GM18508 (cell line): ENCODE results near the gene DCST2.
"Not testable (repeated sequence)": the region's sequence is repeated elsewhere in the genome, so short reads cannot be mapped to it uniquely, and the experiment has no call there.

ENCODE experiments used
- ATAC-seq: cut with Tn5 transposase; IDR thresholded peaks from one replicate; pipeline ENCODE4 v1.9.1; 2021; ENCODE audit warnings: moderate number of reproducible peaks; ENCODE audit not compliant: insufficient read depth, unreplicated experiment

DCST2 gene

DNA sequence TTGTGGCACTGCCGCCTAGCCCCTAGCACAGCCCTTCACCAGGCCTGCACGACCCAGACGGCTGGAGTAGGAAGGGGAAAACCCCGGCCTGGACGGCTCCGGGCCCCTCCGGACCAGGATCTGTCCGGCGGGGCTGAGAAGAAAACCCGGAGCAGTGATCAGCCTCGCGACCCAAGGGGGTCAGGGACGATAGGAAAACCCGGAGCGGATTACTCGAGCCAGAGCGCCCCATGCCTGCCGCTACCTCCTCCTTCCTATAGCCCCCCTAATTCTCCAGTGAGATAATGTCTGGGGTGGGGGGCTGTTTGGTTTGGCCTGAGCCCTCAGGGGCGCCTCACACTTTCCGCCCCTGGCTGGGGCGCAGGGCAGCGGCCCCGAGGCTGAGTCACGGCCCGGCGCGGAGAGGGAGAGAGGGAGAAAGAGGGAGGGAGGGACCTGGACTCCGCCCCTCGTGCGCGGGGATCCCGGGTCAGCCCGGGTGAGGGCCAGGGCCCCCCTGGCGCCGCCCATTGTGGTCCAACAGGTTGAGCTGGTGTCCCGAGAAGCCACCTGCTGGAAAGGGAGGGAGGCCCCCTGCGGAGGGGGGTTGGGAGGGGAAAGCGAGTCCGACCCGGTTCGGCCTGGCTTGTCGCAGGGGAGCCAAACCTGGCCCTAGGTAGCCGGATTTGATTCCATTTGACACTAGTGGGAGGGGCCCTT, 32.7 kb downstream of the DCST2 start:
- no peak for ATAC-seq

DNA sequence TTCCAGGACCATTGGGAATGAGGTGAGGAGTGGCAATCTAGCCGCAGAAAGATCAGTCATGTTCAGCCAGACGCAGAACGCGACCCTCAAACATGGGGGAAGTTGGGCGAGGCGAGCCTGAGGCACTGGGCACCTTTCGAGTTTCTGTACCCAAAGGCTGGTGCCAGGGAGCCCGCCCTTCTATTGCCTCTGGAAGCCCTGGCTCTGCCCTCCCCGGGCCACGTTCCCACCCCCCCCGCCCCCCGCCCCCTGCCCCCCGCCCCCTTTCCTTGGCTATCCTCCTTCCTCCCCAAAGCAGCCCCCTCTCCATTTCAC, 33.2 kb downstream of the DCST2 start:
- no peak for ATAC-seq

DNA sequence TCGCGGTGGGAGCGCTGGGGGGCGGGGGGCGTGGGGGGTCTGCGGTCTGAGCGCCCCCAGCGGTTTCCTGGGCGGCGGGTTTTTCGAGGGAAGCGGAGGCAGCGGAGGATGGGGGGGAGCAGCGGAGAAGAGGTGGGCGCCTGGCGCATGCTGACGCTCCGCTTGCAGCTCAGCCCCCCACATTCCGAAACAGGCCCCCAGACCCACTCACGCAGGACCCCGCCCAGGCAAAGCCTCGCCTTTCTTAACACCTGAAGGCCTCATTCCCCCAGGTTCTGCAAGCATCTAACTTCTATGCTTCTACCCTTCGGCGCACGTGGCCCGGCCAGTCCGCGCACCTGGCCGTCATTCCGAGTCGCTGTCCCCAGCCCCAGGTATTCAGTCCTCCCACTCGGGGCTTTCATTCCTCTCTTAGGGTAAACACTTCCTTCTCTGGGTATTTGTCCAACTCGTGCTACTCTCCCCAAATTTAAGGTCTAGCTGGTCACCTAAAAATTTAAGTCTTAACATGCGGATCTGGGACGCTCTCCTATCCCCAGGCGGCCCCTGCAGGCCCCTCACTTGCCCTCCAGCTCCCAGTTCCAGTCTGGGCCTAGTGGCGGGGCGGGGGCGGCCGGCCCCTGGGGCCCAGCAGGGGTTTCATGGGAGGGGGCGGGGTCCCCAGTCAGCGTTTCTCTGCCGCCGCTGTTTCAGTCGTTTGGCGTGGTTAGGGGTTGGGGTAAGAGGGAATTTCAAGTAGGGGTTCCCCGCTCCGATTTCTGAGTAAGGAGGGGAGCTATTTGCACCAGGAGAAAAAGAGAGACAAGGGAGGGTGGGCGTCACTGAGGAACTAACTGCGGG, 33.8 kb downstream of the DCST2 start:
- no peak for ATAC-seq

DNA sequence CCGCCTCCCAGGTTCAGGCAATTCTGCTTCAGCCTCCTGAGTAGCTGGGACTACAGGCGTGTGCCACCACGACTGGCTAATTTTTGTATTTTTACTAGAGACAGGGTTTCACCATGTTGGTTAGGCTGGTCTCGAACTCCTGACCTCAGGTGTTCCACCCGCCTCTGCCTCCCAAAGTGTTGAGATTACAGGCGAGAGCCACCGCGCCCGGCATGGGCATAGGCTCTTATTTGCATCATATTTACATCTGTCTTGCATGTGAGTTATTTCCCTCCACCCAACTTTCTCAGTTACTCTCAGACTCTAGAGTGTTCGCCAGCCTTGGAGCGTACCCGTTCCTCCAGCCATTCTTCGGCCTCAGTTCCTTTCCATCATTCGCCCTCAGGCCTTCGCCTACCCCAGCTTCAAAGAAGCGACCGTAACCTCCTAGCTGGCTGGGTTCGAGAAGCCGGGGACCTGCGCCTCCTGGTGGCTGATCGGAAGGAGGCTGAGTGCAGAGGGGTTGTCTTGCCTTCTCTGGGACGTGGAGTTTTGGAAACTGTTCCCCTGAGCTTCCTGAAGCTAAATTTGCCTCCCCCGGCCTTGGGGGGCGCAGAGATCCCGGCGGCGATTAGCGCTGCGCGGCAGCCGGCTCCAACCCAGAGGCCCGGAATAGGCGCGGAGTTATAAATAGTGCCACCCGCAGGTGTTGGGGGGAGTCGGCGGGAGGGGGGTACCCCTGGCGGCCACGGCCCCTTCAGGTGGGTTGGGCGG, 34.6 kb downstream of the DCST2 start:
- no peak for ATAC-seq

DNA sequence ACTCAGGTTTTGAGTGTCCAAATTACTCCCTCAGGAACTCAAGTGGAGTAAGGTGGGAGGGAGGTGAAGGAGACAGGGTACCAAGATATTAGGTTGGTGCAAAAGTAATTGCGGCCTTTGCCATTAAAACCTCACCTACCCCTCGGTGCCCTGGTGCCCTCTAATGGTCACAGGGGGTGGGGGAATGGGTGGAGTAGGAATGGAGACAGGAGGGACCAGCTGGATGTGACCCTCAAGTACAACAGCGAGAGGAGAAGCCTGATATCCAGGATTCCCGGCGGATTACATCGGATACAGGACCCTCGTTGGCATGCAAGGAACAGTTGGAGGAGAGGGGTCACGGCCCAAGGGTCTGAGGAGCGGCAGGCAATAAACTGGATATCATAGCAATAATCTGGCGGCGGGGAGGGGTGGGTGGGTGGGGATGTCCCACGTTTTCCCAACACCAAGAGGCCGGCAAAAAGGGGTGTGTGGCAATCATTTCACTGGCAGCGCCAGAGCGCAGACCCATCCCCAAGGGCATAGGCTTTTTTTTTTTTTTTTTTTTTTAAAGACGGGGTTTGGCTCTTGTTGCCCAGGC, 35.3 kb downstream of the DCST2 start:
- no peak for ATAC-seq

DNA sequence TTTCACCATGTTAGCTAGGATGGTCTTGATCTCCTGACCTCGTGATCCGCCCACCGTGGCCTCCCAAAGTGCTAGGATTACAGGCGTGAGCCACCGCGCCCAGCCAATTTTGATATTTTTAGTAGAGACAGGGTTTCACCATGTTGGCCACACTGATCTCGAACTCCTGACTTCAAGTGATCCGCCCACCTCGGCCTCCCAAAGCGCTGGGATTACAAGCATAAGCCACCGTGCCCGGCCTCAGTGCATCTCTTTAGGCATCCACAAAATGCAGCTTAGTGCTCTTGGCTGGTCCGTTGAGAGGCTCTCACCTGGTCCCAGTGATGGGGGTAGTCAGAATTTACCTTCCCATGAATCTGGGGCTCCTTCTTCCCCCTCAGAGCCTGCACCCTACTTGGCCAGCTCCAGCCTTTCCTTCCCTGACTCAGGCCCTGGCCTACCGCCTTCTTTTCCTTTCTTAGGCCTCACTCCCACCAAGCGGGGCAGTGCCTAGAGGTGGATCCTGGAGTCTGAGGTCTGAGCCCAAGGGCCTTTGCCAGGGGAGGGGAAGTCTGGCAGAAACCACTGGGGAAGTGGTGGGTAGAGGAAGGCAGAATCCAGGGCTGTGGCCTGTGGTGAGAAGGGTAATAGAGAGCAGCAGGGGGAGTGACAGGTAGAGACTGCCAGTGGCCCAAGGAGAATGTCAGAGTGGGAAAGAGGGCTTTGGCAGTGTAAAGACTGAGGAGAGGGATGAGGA, 36.4 kb downstream of the DCST2 start:
- no peak for ATAC-seq

DNA sequence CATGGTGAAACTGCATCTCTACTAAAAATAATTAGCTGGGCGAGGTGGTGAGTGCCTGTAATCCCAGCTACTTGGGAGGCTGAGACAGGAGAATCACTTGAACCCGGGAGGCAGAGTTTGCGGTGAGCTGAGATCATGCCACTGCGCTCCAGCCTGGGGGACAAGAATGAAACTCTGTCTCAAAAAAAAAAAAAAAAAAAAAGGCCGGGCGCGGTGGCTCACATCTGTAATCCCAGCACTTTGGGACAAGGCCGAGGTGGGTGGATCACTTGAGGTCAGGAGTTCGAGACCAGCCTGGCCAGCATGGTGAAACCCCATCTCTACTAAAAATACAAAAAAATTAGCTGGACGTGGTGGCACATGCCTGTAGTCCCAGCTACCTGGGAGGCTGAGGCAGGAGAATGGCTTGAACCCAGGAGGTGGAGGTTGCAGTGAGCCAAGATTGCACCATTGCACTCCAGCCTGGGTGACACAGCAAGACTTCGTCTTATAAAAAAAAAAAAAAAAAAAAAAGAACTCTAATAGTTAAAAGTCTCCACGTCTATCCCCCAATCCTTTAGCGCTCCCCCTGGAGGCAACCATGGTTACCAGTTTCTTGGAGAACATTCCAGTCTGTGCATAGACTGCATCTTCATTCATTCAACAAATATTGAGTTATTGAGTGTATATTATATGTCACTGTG, 38.1 kb downstream of the DCST2 start:
- not testable (repeated sequence) for ATAC-seq

DNA sequence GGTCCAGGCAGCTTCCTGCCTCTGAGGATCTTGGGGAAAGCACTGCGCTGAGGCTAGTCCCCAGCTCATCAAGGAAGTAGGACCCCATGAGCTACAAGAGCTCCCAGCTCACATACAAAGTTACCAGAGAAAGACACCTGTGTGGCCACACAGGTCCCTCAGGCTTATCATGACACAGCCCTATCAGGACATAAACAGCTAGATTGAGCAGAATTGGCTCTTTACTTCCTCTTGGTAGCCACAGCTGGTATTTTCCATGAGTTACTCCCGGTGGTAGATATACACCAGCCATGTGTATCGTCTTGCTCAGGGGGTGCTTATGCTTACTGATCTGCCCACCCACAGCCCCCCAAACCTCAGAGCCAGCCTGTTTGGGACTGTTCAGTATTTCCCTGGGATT, 39.0 kb downstream of the DCST2 start:
- no peak for ATAC-seq

DNA sequence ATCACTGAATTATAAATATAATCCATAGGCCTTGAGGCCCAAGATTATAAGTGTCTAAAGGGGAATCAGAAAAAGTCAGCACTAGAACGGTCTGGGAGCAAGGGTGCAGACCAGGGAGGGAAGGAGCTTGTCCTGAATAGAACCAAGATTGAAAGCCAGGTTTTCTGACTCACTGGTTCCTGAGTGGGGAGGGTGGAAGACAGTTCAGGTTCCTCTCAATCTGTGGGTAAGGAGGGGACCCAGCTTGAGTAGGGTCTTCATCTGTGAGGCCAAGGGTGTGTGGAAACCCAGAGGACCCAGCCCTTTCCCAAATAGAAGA, 39.4 kb downstream of the DCST2 start:
- no peak for ATAC-seq

DNA sequence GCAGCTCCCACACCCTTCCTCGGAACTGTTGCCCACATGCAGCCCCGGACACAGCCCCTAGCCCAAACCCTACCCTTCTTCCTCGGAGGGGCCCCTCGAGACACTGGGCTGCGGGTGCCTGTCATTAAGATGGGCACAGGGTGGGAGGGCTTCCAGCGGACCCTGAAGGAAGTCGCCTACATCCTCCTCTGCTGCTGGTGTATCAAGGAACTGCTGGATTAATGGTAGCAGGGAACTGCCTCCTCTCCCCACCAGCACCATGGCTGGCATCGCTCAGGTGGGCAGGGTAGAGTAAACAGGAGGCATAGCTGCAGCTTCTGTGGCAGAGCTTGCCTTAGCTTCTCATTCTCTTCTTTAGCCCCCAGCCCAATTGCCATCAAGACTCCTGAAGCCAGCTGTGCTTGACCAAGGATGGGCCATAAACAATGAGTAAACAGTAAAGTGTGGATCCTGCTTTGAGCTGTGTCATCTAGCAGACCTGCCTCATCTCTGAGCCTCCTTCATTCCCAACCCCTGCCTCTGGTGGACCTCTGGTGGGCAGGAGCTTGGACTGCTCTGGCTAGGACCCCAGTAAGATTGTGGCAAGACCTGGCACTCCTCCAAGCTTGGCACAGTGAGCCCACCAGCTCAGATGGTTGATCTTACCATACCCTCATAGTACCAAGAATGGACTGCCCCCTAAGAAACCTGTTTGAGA, 39.9 kb downstream of the DCST2 start, which contains the start of gene LENEP:
TSS of gene LENEP (plus strand) at position 15 of the 697 bp plus-strand sequence. CDS start at position 37, 22 bp downstream.
- no peak for ATAC-seq

DNA sequence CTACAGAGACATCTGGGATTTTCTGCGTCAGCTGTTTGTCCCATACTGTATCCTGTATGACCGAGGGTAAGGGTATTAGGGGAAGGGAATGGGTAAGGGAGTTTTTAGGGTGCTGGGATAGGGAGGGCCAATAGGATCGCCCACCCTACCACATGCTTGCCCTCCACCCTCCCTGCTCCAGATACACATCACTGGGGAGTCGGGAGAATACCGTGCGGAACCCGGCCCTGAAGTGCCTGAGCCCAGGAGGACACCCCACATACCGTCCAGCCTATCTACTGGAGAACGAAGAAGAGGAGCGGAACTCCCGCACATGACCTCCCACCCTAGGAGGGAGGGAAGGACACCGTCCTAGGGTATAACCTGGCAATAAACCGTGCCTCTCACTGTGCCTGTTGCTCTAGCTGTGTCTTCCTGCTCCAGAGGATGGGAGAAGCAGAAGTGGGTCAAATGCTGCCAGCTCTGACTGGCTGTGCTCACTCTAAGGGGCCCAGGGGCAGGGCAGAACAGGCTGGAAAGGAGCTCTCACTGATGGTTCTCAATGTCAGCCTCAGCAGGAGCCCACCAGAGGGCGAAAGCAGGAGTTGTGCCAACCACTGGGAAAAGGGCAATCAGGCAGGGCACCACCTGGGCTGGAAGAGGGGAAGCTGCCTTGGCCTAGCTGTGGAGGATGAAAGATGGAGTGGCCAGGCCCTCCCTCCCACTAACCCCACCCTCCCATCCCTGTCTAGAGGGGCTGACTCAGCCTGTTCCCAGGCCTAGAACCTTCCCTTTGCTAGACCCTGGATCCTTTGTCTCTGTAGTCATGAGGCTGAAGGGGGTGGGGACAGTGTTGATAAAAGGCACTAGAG, 40.6 kb downstream of the DCST2 start:
- ATAC-seq = no peak

DNA sequence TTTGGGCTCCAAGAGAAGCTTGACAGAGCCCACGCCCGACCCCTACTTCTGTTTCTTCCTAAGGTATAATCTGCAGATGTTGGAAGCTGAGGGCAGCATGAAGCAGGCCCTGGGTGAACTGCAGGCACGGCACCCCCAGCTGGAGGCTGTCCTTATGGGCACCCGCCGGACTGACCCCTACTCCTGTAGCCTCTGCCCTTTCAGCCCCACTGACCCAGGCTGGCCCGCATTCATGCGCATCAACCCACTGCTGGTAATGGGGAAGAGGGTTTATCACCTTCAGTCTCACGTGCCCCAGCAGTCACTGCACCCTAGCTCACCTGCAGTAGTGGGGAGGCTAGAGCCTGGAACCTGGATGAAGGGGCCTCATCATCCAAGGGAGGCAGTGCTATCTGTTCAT, 43.3 kb downstream of the DCST2 start:
- no peak for ATAC-seq

DNA sequence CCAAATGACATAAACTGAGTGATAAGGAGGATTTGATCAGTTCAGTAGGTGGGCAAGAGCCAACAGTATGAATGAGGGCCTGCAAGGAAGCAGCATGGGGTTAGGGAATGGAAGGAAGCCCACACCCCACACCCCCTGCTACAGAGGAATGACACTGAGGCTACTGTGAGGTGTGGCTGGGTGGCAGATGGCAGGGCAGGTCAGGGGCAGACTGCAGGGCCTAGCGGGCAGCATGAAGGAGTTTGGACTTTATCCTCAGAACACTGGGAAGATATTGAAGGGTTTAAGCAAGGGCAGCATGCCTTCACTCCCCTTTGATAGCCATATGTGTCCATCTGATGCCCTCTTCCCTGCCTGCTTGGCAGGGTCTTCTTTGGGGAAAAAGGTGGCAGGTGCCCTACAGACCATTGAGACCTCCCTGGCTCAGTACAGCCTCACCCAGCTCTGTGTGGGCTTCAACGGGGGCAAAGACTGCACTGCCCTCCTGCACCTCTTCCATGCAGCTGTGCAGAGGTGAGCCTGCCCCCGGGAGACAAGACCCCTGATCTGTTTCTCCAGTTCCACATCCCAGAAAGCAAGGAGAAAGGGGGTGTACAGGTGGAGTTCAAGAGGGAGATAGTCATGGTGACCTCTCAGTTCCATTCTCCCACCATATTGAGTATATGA, 44.3 kb downstream of the DCST2 start:
- ATAC-seq = no peak

DNA sequence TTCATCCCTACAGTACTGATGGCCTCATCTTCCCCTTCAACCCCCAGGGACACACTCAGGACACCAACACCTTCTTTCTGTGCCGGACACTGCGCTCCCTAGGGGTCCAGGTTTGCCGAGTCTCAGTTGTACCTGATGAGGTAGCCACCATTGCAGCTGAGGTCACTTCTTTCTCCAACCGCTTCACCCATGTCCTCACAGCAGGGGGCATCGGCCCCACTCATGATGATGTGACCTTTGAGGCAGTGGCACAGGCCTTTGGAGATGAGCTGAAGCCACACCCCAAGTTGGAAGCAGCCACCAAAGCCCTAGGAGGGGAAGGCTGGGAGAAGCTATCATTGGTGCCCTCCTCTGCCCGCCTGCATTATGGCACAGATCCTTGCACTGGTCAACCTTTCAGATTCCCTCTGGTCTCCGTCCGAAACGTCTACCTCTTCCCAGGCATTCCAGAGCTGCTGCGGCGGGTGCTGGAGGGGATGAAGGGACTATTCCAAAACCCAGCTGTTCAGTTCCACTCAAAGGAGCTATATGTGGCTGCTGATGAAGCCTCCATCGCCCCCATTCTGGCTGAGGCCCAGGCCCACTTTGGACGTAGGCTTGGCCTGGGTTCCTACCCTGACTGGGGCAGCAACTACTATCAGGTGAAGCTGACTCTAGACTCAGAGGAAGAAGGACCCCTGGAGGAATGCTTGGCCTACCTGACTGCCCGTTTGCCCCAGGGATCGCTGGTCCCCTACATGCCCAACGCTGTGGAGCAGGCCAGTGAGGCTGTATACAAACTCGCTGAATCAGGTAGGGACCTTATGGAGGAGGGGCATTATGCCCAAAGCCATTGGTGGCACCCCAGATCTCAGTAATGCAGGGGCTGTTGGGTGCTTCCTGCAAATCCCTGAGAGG, 45.3 kb downstream of the DCST2 start:
- ATAC-seq = no peak

DNA sequence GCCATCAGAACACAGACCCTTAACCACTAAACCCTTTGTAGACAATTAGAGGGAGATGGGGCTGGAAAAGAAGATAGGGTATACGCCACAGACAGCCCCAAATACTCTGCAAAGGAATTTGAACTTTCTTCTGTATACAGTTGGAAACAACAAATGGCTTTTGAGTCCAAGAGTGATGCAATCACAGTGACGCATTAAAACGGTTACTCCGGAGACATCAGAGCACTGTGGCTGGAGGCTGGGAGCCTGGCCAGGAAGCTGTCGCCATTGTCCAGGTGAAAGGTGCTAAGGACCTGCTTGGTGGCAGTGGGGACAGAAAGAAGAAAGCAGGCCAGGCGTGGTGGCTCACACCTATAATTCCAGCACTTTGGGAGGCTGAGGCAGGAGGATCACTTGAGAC, 46.3 kb downstream of the DCST2 start:
- no peak for ATAC-seq

DNA sequence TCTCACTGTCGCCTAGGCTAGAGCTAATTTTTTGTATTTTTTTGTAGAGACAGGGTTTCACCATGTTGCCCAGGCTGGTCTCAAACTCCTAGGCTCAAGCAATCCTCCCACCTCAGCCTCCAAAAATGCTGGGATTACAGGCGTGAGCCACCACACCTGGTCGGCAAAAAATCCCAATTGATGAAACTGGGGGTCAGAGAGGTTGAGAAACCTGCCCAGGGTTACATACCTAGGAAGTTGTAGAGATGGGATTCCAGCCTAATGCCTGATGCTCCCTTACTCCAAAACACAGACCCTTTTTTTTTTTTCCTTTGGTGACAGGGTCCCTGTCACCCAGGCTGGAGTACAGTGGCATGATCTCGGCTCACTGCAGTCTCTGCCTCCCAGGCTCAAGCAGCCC, 46.8 kb downstream of the DCST2 start:
- ATAC-seq = not testable (repeated sequence)
